Measurements from ENCODE around the gene MPRIP.

MPRIP gene

GRCh38 chr17:17057057-17057551 is 14.8 kb downstream of the MPRIP start:
- no peak for TF ChIP-seq CTCF (IDR thresholded peaks at IDR 0.05; ENCODE audit: insufficient read depth, low read length, missing control alignments)
- H3K4me3 ChIP-seq (ENCODE audit: low read depth, low read length), result no peak overlapping the region
- DNase-seq (ENCODE audit: low read depth, low spot score), result no peak
- CTCF ChIA-PET, result no interaction called here
- POLR2A ChIA-PET, result no interaction called here

- ChIA-PET CTCF (interaction anchor here (0.7 to 1.2 kb wide), 2 partner anchors 8 to 58 kb away, joined by 3 to 4 read pairs; no protein-coding TSS in a partner anchor), POLR2A (no interaction called here)
- H3K4me3 ChIP-seq (ENCODE audit: low read depth, low read length), result no peak overlapping the region
- no peak for DNase-seq (ENCODE audit: low read depth, low spot score)
- TF ChIP-seq CTCF (IDR thresholded peaks at IDR 0.05; ENCODE audit: insufficient read depth, low read length, missing control alignments), result no peak
Measured at GRCh38 chr17:17058304-17058703, 16.0 kb downstream of the MPRIP start.

- TF ChIP-seq CTCF (IDR thresholded peaks at IDR 0.05; ENCODE audit: insufficient read depth, low read length, missing control alignments), result no peak
- ChIA-PET POLR2A (interaction anchor here (1.5 kb wide), 1 partner anchor 15 kb away, joined by 3 read pairs; no protein-coding TSS in a partner anchor), CTCF (no interaction called here)
- H3K4me3 ChIP-seq (ENCODE audit: low read depth, low read length), result no peak overlapping the region
- no peak for DNase-seq (ENCODE audit: low read depth, low spot score)
Measured at GRCh38 chr17:17059301-17059890, 17.1 kb downstream of the MPRIP start.

- DNase-seq (ENCODE audit: low read depth, low spot score), result no peak
- POLR2A ChIA-PET, result interaction anchor here (1.5 kb wide), 1 partner anchor 16 kb away, joined by 3 read pairs; no protein-coding TSS in a partner anchor
- no peak for TF ChIP-seq CTCF (IDR thresholded peaks at IDR 0.05; ENCODE audit: insufficient read depth, low read length, missing control alignments)
- H3K4me3 ChIP-seq (ENCODE audit: low read depth, low read length), result no peak overlapping the region
- CTCF ChIA-PET, result no interaction called here
Measured at GRCh38 chr17:17060001-17060922, 18.0 kb downstream of the MPRIP start.

- ChIA-PET CTCF (no interaction called here), POLR2A (no interaction called here)
- no peak for DNase-seq (ENCODE audit: low read depth, low spot score)
- no peak overlapping the region for H3K4me3 ChIP-seq (ENCODE audit: low read depth, low read length)
- no peak for TF ChIP-seq CTCF (IDR thresholded peaks at IDR 0.05; ENCODE audit: insufficient read depth, low read length, missing control alignments)
Measured at GRCh38 chr17:17060930-17061329, 18.7 kb downstream of the MPRIP start.

- ChIA-PET POLR2A (no interaction called here), CTCF (interaction anchor here (1.3 kb wide), 1 partner anchor 9 kb away, joined by 3 read pairs; no protein-coding TSS in a partner anchor)
- no peak for TF ChIP-seq CTCF (IDR thresholded peaks at IDR 0.05; ENCODE audit: insufficient read depth, low read length, missing control alignments)
- DNase-seq (ENCODE audit: low read depth, low spot score), result no peak
- H3K4me3 ChIP-seq (ENCODE audit: low read depth, low read length), result no peak overlapping the region
Measured at GRCh38 chr17:17061516-17061915, 19.3 kb downstream of the MPRIP start.

All from AG04449 (cell line).